Cardiac septum (tissue), 1 donor: ENCODE measurements around the gene TEX51. TPM values are rescaled to one million over a fixed set of nuclear protein-coding genes. Genes with fewer than 3 reads are reported as not detected.
A peak's percentile ranks its signal among the peaks of the same experiment; 100 is the strongest.

Experiments
- DNase-seq: peaks from one replicate; pipeline ENCODE4 v3.0.0-alpha.2; 2020; ENCODE audit warnings: low spot score
- intact Hi-C: fragments of 100-400 bp; cut with DNase I; formaldehyde crosslinking; loops from one replicate; pipeline ENCODE4 v1.14.0; 2022
- total RNA-seq: library from RNA; stranded (reverse); fragmentation: NEBNext Ultra II Directional; extraction: Animal tissue kit (Norgen Biotek cat#: 25700); gene quantifications from one replicate; pipeline ENCODE4 v1.2.1, GENCODE V29; 2021
- donor health status: DM: no; HTN: no; CAD: no.

TEX51 gene
- total RNA-seq, 1 donor from 2014 or later = not detected

- intact Hi-C loops = no loop called here
- peak; percentile 67 for DNase-seq
These were observed 8.6 kb upstream of the TEX51 start for GRCh38 chr2:126890136-126890510.

DNA sequence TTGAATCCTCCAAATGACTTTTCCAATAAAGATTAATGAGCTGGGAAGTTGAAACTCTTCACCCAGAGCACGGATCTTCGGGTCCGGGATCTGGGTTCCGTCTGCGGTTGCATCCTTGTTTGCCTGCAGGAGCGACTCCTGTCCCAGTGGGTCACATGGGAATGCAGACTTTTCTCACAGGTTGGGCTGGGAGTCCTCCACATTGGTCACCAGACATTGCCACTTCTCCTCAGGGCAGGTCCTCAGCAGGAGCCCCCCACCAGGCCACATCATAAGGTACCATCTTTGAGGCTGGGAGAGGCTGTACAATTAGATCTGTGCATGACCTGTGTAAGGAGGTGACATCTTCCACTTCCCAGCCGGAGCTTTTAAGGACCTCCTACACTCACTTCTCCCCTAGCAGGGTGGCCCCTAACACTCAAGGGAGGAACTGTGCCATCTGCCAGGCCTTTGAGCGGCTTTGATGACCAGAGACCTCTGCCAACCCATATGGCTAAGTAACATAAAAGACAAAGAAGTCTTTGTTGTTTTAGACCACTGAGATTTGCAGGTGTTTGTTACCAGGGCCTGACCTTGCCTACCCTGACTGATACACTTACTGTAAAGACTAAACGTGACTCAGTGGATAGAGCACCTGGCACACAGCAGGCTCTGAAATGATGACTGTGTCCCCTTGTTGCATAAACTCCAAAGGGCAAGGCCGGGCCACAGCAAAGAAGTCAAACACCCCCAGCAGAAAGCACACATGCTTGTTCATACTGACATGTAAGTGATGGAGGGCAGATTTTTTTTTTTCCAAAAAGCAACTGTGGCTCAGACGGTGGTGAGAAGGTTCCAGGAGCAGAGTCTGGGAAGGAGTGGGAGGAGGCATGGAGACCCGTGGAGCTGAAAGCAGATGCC lies 7.9 kb upstream of the TEX51 start:
- intact Hi-C loops = no loop called here
- peak; percentile 61 for DNase-seq

DNA sequence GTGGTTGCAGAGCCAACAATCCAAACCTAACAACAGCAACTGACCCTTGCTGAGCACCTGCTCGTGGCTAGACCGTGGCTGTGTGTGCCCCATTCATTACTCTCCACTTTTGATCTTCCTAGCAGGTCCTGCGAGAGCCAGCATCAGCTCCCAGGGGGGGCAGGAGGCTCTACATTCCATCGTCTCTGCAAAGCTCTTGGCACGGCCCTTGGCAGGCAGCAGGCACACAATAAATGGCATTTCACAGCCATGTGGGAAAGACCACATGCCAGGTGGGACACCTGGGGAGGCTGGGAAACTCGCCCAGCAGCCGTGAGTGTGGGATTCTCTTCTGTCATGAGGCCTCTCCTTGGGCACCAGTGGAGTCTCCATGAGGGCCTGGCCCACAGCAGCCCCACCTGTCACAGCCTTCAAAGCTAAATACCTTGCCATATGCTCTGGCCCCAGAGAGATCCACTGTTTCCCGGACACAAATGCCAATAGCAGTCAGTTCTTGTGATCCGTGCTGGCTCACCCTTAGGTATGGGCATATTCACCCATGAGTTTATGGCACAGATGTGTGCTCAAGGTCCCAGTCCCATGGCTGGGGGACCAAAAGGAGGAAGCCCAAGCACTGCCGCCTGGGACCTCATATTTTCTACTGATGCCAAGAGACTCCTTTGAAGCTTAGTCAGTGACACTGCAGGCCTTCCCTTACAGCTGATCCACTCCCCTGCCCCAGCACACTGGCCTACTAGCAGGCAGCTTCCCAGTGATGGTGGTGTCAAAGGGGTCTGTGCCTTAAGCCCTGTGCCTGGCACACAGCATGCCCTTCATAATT lies 6.8 kb upstream of the TEX51 start:
- intact Hi-C loops = no loop called here
- DNase-seq = peak; percentile 66

DNA sequence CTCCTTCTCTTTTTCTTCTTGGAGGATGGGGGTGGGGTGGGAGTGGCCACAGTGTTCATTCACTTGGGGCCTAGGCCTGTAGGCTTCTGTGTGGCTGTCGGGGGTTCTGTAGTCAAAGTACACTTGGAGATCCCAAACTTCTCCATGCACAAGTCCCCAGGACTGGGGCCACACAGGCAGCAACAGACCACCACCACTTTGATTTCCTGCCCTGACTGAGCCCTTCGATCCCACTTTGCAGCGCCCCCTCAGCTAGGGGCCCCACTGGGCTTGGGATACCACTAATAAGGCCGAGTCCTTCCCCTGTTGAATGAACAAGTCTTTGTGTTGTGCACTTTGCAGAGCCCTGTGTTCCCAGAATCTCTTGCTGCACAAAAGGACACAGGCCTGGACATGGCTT lies 5.5 kb upstream of the TEX51 start:
- DNase-seq = peak; percentile 43
- intact Hi-C loops = no loop called here

- DNase-seq = peak; percentile 26
- intact Hi-C loops = no loop called here
These were observed 5.1 kb upstream of the TEX51 start for GRCh38 chr2:126893606-126894005.

DNA sequence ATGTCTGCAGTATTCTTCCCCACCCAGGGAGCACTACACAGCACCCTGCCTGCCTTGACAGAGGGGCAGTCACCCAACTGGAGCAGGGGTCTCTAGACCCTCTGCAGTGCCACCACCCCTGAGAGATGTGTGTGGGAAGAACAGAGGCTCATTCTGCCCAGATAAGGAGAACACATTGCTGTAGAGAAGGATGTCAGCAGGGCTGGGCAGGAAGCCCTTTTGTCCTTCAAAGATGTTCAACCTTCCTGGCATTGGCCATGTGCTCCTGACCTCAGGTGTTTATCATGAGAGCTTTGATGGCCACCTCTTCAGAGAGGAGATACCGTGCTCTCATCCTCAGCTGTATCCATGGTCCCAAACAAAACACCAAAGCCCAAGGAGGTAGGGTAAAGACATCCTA lies 4.6 kb upstream of the TEX51 start:
- DNase-seq = no peak
- intact Hi-C loops = no loop called here

GRCh38 chr2:126894585-126895182 lies 4.0 kb upstream of the TEX51 start:
- intact Hi-C loops = no loop called here
- DNase-seq = peak; percentile 35

DNA sequence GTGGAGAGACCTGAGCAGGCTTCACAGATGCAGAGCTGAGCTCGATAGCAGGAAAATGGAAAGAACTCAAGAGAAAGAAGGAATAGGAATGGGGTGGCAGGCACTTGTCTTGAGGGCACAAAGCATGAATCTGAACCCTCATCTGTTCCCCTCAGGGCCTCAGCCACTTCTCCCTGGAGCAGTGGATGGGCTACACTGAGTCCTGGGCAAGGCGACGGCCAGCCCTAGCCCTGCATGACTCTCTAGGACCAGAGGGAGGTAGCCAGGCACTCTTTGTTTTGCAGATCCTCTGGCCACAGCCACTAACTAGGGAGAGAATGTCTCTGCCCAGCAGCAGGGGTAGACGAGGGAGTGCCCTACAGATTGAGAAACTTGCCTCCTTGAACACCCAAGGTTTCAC lies 3.4 kb upstream of the TEX51 start:
- intact Hi-C loops = no loop called here
- peak; percentile 46 for DNase-seq

GRCh38 chr2:126896471-126896870 lies 2.2 kb upstream of the TEX51 start:
- DNase-seq = no peak

DNA sequence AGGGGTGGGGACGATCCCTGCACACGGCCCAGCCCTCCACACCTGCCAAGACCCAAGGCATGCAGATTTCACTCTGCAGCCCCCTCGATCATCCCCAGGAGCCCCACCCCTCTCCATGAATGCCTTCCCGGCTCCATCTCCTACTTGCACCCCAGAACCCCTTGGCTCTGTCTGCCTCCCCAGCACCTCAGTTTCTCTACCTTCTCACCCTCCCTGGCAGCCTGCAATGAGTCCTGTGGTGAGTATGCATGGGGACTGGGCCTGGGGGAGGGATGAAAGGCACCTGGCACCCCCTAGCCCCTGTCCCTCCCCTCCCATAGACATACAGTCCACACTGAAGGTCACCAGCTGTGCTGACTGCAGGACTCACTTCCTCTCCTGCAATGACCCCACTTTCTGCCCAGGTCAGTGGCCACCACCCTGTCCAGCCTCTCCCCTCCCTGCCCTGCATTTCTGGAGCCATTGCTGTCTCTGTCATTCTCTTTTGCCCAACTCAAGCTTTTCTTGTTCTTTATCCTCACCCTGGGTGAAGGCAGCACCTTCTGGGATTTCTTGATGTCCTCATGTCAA lies 1.0 kb downstream of the TEX51 start:
- no peak for DNase-seq
- intact Hi-C loops = no loop called here

More at GRCh38 chr2:126896471-126896870, 2.2 kb upstream of the TEX51 start:
- intact Hi-C loops = no loop called here

GRCh38 chr2:126900646-126901319 lies 2.1 kb downstream of the TEX51 start:
- peak; percentile 57 for DNase-seq
- intact Hi-C loops = no loop called here

GRCh38 chr2:126901459-126901858 lies 2.8 kb downstream of the TEX51 start:
- intact Hi-C loops = no loop called here

GRCh38 chr2:126902152-126902835 lies 3.6 kb downstream of the TEX51 start:
- peak; percentile 69 for DNase-seq
- intact Hi-C loops = no loop called here

More at GRCh38 chr2:126901459-126901858, 2.8 kb downstream of the TEX51 start:
- DNase-seq = peak; percentile 39

- intact Hi-C loops = no loop called here
These were observed 4.2 kb downstream of the TEX51 start for GRCh38 chr2:126902859-126903258.

GRCh38 chr2:126905991-126906390 lies 7.3 kb downstream of the TEX51 start:
- intact Hi-C loops = no loop called here
- DNase-seq = no peak

More at GRCh38 chr2:126902859-126903258, 4.2 kb downstream of the TEX51 start:
- peak; percentile 43 for DNase-seq

DNA sequence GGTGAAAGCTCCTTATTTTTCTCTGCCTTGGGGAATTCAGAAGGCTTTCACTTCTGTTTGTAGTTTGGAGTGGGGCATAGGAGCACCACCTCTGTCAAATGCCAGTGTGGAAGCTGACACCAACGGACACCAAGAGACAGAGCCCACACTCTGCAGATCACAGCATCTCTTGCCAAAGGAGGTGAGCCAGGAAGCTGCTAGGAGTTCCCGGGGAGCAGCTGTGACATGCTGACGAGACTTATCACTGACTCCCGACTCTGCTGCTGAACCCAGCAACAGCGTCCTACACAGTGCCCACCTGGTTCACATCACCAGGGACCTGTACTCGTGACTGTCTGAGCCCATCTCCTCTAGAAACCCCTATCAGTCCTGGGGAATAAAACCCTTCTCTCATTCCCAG lies 8.1 kb downstream of the TEX51 start:
- no peak for DNase-seq
- intact Hi-C loops = no loop called here

DNA sequence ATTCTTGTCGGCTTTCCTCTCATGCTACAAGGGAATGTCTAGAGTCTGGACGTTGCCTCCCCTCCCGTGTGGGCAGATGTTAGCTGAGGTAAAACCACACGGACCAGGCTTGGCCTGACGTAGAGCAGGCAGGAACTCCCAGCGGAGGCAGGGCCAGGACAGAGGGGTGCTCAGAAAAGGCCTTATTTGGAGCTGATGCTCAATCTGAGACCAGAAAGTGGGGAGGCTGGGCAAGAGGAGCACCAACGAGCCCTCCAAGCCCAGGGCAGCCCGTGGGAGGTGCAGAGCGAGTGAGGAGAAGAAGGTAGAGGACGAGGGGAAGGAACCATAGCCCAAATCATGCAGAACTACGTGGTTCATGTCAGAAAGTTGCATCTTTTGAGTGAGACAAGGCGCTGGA lies 9.0 kb downstream of the TEX51 start:
- peak; percentile 53 for DNase-seq
- intact Hi-C loops = no loop called here

DNA sequence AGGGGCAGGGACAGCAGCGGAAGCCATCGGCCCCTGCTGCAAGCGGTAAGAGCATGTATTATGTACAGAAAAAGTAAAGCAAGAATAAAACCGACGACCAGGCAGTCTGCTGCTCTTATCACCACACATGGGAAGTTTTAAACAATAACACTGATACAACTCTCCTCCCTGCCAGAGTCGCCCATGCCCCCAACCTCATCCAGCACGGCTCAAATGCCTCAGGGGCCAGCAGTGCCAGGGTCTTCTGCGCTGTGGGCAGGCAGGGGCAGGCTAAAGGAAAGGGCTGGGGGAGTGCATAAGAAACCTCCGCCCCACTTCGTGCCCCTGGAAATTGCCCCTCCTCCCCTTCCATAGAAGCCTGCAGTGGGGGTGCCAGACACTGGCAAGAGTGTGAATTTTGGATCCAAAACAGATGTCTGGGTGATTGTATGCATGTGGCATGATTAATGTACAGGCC lies 10.1 kb downstream of the TEX51 start:
- DNase-seq = peak; percentile 55
- intact Hi-C loops = no loop called here

DNA sequence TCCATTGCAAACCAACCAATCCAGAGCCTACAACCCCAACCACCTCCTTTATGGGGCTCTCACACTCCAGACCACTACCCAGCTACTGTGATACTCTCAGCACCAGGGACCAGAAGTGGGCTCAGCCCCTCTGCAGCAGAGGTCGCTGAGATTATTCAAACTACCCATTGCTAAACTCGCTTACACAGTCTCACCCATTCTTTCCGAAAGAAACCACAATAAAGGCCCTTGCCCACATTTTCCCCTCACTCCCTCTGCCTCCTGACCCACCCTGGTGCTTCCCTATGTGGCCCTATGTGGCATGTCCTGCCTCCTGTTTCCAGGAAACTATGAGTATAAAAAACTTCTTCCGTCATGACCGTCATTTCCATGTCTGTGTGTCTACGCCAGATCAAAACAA lies 10.7 kb downstream of the TEX51 start:
- DNase-seq = no peak
- intact Hi-C loops = no loop called here
